HG02852 (cell line): ENCODE data around the gene IFITM5.

Experiments used
- ATAC-seq: cut with Tn5 transposase; IDR thresholded peaks from one replicate; pipeline ENCODE4 v1.9.1; 2021; ENCODE audit warnings: mild to moderate bottlenecking, moderate library complexity; ENCODE audit not compliant: unreplicated experiment

Gene IFITM5

DNA sequence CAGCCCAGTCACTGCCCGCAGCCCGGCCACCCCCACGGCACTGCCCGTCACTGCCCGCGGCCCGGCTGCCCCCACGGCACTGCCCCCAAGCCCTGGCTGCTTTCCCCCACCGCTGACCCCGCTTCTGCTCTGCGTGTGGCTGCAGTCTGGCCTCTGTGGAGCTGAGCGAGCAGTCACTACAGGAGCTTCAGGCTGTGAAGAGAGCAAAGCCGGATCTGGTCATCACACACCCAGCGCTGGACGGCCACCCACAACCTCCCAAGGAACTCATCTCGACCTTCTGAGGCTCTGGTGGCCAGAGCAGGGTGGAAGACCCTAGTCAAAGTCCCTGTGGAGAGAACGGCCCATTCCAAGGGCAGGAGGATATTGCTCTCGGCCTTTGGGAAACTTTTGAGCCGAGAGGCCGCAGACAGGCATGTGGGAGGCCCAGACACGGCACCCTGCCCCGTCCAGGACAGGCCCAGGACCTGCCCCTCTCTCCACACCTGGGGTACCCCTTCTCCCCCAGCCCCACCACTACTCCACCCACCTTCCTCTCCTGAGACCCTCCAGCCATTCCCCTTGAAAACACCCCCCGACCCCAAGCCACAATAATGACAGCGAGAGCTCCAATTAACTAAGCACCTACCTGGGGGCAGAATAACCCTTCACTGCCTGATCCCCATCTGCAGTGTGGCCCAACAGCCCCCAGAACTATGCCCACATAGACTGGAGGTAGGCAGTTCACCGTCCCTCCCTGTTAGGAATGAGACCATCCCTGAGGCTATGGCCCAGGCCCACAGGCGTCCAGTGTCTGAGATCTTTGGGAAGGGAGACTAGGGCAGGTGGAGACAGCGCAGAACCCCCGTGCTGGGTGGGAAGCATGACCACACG, 14.1 kb downstream of the IFITM5 start:
- no peak for ATAC-seq

DNA sequence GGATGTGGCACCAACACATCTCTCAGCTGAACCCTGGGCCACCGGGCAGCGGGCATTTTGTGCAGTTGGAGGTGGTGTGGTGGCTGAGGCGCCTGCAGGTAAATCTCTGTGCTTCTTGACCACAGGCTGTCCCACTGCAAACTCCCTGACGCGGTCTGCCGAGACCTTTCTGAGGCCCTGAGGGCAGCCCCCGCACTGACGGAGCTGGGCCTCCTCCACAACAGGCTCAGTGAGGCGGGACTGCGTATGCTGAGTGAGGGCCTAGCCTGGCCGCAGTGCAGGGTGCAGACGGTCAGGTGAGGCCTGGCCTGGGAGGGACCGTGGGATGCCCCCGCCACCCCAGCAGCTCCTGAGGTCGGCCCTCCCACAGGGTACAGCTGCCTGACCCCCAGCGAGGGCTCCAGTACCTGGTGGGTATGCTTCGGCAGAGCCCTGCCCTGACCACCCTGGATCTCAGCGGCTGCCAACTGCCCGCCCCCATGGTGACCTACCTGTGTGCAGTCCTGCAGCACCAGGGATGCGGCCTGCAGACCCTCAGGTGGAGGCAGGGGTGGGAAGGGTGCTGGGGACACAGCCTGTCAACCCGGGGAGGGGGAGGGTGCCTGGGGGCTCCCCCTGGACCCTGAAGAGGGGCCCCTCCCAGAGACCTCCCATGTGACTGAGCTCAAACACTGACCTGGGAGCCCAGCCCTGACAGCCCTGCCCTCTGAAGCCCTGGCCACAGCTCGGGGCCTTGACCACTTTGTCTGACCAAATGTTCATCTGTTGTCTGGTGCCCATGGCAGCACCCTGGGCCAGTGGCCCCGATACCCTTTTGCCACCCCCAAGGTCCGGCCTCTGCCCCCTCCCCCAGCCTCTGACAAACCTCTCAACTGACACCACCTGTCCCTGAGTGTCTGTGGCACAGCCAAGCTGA, 15.0 kb downstream of the IFITM5 start:
- ATAC-seq = no peak

DNA sequence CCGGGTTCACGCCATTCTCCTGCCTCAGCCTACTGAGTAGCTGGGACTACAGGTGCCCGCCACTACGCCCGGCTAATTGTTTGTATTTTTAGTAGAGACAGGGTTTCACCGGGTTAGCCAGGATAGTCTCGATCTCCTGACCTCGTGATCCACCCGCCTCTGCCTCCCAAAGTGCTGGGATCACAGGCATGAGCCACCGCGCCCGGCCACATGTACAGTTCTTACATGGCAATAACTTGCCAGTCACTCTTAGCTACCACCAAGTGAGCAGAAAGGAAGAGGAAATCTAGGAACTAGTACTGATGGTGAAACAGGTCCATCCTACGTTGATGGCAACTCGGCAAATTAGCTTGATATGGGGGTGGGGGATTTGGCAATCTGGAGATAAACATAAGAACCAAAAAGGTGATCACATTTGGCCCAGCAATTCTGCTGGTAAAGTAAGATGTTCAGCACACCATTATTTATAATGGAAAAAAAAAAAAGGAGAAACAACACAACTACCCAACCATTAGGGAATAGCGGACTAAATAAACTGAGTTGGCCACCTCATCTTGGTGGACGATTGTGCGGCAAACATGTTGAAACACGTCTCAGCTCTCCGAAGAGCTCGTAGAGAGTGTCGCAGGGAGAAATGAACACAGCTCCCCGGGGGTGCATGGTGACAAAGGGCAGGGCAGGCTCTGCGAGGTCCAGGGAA, 15.8 kb downstream of the IFITM5 start:
- ATAC-seq = no peak

DNA sequence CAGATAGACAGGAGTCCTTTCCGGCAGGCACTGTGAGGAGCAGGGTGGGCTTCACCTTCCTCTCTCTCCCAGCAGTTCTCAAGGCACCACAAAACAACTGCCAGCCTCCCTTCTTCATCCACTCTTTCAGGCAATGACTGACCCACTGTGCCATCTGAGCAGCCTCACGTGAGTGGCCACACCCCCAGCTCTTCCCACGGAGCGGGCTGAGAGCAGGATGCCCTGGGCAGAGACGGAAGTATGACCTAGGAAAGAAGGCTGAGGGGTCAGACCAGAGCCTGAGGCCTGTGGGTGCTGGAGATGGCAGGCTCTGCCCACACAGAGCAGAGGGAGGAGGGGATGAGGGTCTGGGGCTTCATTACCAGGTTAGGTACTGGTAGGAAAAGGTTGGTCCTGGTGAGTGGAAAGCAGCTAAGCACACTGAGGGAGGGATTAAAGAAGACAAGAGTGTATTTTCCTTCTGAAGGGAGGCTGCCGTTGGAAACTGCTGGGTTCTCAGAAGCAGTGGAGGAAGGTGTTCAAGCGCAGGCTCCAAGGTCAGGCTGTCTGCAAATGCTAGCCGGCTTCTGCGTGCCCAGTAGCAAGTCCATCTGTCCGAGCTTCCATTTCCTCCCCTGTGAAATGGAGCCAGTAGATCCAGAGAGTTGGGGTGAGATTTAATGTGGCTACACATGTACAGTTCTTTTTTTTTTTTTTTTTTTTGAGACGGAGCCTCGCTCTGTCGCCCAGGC, 16.5 kb downstream of the IFITM5 start:
- ATAC-seq = no peak

DNA sequence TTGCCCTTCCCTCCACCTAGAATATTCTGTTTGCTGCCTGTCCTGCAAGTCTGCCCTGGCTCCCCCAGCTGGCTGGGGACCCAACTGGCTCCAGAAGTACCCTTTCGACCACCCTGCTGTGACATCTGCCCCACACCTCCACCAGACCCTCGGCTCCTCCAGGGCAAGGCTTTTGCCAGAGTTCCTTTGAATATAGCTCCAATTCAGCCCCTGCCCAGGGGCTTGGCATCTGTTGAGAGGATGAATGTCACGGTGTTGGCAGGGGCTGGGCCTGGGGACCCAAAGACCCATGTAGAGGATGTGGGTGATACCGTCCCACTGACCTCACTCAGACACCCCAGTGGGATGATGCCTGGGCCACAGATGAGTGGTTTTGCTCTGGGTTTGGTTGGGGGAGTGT, 17.2 kb downstream of the IFITM5 start:
- ATAC-seq = no peak

DNA sequence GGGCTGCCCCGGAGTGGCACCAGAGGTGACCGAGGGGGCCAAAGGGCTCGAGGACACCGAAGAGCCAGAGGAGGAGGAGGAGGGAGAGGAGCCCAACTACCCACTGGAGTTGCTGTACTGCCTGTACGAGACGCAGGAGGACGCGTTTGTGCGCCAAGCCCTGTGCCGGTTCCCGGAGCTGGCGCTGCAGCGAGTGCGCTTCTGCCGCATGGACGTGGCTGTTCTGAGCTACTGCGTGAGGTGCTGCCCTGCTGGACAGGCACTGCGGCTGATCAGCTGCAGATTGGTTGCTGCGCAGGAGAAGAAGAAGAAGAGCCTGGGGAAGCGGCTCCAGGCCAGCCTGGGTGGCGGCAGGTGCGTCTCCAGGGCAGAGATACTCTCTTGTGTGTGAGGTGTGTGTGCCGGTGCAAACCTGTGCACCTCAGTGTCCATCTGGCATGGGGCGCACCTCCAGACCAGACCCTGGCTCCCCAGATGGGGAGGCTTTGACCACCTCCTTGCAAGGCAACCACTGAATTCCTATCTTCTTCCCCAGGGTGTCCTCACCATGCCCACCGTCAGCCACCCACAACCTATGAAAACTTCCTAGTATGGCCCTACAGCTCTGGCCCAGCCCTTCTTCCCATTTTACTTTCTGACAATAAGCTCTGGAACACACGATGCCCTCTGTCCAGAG, 17.7 kb downstream of the IFITM5 start:
- ATAC-seq = no peak

DNA sequence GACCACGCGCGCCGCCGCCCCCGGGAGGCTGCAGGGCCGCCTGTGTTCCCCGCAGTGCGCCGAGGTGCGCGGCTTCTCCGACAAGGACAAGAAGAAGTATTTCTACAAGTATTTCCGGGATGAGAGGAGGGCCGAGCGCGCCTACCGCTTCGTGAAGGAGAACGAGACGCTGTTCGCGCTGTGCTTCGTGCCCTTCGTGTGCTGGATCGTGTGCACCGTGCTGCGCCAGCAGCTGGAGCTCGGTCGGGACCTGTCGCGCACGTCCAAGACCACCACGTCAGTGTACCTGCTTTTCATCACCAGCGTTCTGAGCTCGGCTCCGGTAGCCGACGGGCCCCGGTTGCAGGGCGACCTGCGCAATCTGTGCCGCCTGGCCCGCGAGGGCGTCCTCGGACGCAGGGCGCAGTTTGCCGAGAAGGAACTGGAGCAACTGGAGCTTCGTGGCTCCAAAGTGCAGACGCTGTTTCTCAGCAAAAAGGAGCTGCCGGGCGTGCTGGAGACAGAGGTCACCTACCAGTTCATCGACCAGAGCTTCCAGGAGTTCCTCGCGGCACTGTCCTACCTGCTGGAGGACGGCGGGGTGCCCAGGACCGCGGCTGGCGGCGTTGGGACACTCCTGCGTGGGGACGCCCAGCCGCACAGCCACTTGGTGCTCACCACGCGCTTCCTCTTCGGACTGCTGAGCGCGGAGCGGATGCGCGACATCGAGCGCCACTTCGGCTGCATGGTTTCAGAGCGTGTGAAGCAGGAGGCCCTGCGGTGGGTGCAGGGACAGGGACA, 18.4 kb downstream of the IFITM5 start:
- no peak for ATAC-seq

DNA sequence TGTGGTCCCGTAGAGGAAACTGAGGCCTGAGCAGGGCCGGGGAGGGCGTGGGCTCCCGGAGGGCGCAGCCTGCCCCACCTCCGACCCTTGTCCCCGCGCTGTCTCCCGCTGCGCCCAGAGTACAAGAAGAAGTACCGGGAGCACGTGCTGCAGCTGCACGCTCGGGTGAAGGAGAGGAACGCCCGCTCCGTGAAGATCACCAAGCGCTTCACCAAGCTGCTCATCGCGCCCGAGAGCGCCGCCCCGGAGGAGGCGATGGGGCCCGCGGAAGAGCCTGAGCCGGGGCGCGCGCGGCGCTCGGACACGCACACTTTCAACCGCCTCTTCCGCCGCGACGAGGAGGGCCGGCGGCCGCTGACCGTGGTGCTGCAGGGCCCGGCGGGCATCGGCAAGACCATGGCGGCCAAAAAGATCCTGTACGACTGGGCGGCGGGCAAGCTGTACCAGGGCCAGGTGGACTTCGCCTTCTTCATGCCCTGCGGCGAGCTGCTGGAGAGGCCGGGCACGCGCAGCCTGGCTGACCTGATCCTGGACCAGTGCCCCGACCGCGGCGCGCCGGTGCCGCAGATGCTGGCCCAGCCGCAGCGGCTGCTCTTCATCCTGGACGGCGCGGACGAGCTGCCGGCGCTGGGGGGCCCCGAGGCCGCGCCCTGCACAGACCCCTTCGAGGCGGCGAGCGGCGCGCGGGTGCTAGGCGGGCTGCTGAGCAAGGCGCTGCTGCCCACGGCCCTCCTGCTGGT, 19.2 kb downstream of the IFITM5 start:
- no peak for ATAC-seq

DNA sequence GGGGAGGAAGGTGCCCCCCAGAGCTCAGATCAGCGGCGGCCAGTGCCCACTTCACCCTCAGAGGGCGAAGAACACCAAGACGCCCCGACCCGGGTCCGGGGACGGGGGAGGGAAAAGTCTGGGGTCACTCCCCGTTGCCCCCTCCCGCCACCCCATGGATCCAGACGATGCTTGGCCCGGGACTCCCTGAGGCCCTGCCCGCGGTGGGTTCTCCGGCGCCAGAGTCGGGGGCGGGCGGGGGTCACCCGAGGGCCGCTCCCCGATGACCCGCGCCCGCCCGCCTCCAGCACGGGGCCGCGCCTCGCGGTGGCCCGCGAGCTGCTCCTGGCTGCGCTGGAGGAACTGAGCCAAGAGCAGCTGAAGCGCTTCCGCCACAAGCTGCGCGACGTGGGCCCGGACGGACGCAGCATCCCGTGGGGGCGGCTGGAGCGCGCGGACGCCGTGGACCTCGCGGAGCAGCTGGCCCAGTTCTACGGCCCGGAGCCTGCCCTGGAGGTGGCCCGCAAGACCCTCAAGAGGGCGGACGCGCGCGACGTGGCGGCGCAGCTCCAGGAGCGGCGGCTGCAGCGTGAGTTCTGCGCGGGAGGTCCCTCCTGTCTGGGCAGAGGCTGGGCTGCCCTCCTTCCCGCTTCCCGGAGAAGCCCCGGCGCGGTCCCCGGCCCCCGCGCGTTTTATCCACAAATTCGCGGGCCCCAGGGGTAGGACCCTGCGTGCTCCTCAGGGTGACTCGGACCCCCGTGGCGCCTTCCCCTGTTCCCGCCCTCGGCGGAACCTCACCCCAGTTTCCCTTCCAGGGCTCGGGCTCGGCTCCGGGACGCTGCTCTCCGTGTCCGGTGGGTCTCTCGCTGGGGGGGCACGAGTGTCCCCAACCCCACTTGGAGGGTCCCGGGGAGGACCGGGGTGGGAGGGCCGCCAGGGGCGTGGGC, 20.0 kb downstream of the IFITM5 start:
- no peak for ATAC-seq

DNA sequence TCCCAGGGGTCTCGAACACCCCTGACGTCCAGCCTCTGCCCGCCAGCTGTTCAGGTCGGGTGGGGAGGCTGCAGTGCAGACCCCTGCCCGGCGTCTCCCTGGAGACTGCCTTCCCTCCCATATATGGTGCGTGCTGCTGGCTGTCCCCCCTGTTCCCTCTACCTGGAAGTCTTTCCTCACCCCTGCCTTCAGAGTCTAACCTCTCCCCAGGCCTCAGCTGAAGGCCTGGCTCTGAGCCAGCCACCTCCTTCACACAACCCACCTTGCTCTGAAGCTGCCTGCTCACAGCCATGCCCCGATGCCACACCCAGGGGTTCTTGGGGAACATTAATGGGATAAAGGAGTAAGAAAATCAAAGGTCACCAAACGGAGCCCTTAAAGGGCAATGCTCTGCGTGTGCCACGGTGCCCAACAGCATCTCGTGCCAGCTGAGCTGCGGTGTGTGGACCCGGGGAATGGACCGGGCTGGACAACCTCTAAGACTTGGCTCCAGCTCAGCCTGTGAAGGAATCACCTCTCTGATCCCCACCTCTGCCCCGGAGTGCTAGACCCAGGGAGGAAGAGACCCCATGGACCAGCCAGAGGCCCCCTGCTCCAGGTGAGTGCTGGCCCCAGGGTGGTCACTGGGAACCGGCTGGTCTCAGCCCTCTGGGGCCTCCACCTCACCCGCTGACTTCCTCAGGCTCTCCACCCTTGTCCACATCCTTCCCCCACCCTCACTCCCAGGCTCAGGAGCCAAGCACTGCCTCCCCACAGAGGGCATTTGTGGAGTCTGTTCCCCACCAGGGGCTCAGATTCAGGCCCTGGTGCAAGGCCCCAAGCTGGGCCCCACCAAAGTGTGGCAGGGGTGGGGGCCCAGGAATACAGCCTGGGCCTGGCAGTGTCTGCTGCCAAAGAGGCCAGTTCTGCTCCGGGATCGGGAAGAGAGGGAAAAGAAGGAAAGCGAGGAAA, 21.1 kb downstream of the IFITM5 start, which contains the start of gene NLRP6:
NLRP6 (plus strand) TSS at position 407 of the 951 bp plus-strand sequence; CDS start at position 570, 163 bp downstream.
- ATAC-seq = no peak

DNA sequence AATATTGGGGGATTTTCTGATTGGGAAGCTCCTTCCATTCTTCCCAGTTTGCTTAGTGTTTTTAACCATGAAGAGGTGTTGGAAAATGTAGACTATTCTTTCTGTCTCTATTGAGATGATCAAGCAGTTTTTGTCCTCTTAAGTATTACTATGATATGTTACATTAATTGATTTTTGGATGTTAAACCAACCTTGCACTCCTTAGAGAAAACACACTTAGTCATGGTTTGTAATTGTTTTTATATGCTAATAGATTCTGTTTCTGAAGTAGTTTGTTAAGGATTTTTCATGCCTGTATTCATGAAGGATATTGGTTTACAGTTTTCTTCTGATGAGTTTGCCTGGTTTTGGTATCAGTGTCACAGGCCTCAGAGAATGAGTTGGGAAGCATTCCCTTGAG, 23.1 kb downstream of the IFITM5 start:
- ATAC-seq = no peak

DNA sequence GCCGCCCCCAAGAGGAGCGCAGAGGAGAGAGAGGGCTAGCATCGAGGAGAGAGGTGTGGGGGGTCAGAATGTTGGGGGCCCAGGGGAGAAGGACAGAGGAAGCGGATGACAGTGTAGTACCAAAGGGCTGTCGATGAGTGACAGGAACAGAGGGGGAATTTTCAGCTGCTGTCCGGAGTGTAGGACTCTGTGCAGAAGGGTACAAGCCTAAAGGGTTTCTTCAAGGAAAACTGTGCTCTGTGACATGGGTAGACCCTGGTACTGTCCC, 26.5 kb downstream of the IFITM5 start:
- no peak for ATAC-seq

DNA sequence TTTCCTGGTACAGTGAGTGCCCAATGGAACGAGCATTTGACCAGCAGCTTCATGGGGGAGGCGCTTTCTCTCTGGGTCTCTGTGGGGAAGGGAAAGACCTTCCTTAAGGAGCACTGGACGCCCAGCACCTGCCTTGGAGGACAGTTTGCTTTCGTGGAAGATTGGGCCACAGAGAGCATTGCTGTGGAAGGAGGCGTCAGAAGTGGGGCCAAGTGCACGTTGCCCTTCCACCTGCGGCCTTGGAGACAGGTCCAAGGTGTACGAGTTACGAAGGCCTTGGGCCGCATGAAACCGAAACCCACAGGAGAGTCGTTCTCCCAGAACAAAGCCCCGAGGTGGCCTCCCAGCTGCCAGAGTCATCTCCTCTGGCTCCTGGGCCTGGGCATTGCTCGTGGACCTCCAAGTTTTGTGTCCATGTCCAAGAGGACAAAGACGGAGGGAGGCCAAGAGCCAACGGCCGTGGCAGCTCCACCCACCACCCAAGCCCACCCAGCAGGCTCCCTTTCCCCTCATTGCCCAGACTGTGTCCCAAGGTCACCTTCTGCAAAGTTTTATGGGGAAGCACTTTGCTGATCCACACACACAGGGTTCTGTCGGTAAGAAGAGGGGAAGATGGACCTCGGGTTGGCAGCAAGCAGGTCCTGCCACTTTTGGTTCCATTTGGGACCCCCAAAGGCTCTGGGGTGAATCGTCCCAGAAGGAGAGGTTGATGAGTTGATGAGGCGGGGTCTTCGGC, 27.0 kb downstream of the IFITM5 start:
- no peak for ATAC-seq

DNA sequence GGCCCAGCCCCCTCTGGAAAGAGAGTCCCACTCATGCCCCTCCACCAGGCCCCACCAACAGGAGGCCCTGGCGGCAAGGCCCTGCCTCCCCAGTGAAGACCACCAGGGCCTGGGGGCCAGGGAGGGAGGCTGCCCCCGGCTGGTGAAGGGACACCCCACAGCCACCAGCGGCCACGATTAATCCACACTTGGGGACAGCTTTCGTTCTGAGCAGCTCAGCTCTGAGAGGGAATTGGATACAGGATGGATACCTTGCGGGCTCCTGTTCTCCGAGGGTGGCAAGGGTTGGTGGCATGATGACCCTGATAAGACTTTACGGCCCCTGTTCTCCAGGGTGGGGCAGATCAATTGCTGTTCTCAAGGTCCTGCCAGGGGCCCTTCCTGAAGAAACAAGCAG, 28.0 kb downstream of the IFITM5 start:
- no peak for ATAC-seq

DNA sequence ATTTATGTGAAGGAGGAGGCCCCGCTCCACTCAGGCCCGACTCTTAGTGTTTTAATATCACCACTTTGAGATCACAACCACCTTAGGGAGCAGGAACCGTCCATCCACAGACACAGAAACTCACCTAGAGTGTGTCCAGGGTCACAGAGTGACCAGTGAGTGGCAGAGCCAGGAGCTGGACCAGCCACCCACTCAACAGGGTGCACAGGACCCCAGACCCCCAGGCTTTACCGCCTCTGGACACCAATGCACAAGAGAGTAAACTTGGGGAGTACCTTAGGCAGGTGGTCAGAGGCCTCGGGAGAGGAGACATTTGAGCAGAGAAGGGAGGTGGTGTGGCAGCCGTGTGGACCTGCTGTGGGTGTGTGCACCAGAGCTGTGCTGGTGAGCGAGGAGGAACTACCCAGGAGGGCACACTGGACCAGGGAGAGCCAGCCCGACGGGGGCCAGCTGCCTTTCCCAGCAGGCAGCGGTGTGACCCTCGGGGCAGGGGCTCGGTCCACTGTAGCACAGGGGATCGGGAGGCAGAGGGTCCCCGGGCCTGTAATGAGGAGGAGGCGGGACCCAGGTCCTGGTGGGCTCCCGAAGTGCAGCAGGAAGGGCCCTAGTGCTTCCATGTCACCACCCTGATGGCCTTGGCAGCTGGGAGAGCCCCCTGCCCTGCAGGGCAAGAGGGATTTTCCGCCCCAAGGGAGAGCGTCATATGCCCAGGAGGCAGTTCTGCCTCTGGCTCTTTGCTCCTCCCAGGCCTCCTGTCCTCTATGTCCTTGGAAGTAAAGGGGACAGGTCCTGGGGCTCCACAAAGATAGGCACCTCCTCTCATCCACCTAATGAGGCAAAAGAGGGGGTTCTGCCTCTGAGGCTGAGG, 28.6 kb downstream of the IFITM5 start:
- ATAC-seq = no peak
